HEK293 (cell line): Measurements from ENCODE around the gene ISG15.
A peak's percentile ranks its signal among the peaks of the same experiment; 100 is the strongest.

Experiments
- CTCF ChIA-PET: fragments of 350-600 bp; formaldehyde crosslinking; extraction: SDS; loops from one replicate; lab custom pipeline; 2021; ENCODE audit warnings: antibody characterized with exemption; lab: Yijun Ruan, JAX
- POLR2A ChIA-PET: fragments of 300-600 bp; formaldehyde crosslinking; extraction: SDS; loops from one replicate; lab custom pipeline; 2020; ENCODE audit warnings: antibody characterized with exemption, inconsistent platforms; lab: Yijun Ruan, JAX
- H3K27ac ChIP-seq: fragments of 200-500 bp; sonication (Bioruptor generic); 2 replicates; pipeline ENCODE4 v1.5.1; 2014; ENCODE audit warnings: low read depth, low read length, control low read depth, inconsistent platforms; ENCODE audit errors: extremely low read depth
- H3K36me3 ChIP-seq, 2 experiments: fragments of 200-500 bp in 1 of 2; sonication (Bioruptor generic) in 1 of 2; 1 replicate in 1 of 2; 2 replicates in 1 of 2; pipeline ENCODE4 v1.5.1; 2014 to 2017; ENCODE audit warnings: inconsistent platforms in 2 of 2, low read length in 2 of 2; ENCODE audit not compliant: control insufficient read depth in 2 of 2, insufficient read depth in 1 of 2
- H3K4me1 ChIP-seq: fragments of 200-500 bp; sonication (Bioruptor generic); 2 replicates; pipeline ENCODE4 v1.5.1; 2014; ENCODE audit warnings: mild to moderate bottlenecking, low read length, inconsistent platforms; ENCODE audit not compliant: control insufficient read depth, insufficient read depth
- H3K4me3 ChIP-seq: 2 replicates; pipeline ENCODE4 v1.5.1; 2011; ENCODE audit warnings: low read depth, mild to moderate bottlenecking, control low read depth, low read length, moderate library complexity
- H3K9me3 ChIP-seq: fragments of 200-500 bp; sonication (Bioruptor generic); 2 replicates; pipeline ENCODE4 v1.5.1; 2014; ENCODE audit warnings: low read depth, low read length, inconsistent platforms; ENCODE audit not compliant: control insufficient read depth, insufficient read depth
- CTCF ChIP-seq: fragments of 450-650 bp; formaldehyde crosslinking; IDR thresholded peaks from 2 replicates; pipeline ENCODE4 v1.5.1; 2016; ENCODE audit warnings: missing biosample characterization, missing genetic modification characterization
- GLIS1 ChIP-seq: fragments of 450-650 bp; formaldehyde crosslinking; IDR thresholded peaks from 2 replicates; pipeline ENCODE4 v1.5.1; 2016; ENCODE audit warnings: missing biosample characterization, missing genetic modification characterization
- KLF9 ChIP-seq: fragments of 450-650 bp; formaldehyde crosslinking; IDR thresholded peaks from 2 replicates; pipeline ENCODE4 v1.5.1; 2016; ENCODE audit warnings: missing biosample characterization, missing genetic modification characterization, low read depth
- SP2 ChIP-seq: fragments of 450-650 bp; formaldehyde crosslinking; IDR thresholded peaks from 2 replicates; pipeline ENCODE4 v1.5.1; 2016; ENCODE audit warnings: missing biosample characterization, missing genetic modification characterization
- ZFHX2 ChIP-seq: fragments of 450-650 bp; formaldehyde crosslinking; conservative IDR thresholded peaks from 2 replicates; pipeline ENCODE4 v1.5.1; 2016; ENCODE audit warnings: missing biosample characterization, missing genetic modification characterization
- ZFP41 ChIP-seq: fragments of 450-650 bp; formaldehyde crosslinking; IDR thresholded peaks from 2 replicates; pipeline ENCODE4 v1.5.1; 2016; ENCODE audit warnings: missing biosample characterization, missing genetic modification characterization, borderline replicate concordance
- ZNF132 ChIP-seq: fragments of 450-650 bp; formaldehyde crosslinking; IDR thresholded peaks from 2 replicates; pipeline ENCODE4 v1.5.1; 2017; ENCODE audit warnings: missing biosample characterization, missing genetic modification characterization, borderline replicate concordance
- ZNF140 ChIP-seq: fragments of 450-650 bp; formaldehyde crosslinking; IDR thresholded peaks from 2 replicates; pipeline ENCODE4 v1.5.1; 2016; ENCODE audit warnings: missing biosample characterization, missing genetic modification characterization
- ZNF157 ChIP-seq: fragments of 450-650 bp; formaldehyde crosslinking; IDR thresholded peaks from 2 replicates; pipeline ENCODE4 v1.5.1; 2016; ENCODE audit warnings: missing biosample characterization, missing genetic modification characterization
- ZNF175 ChIP-seq: fragments of 450-650 bp; formaldehyde crosslinking; IDR thresholded peaks from 2 replicates; pipeline ENCODE4 v1.5.1; 2016; ENCODE audit warnings: missing biosample characterization, missing genetic modification characterization
- ZNF221 ChIP-seq: fragments of 450-650 bp; formaldehyde crosslinking; IDR thresholded peaks from 2 replicates; pipeline ENCODE4 v1.5.1; 2017; ENCODE audit warnings: missing biosample characterization, missing genetic modification characterization, borderline replicate concordance
- ZNF341 ChIP-seq: fragments of 450-650 bp; formaldehyde crosslinking; IDR thresholded peaks from 2 replicates; pipeline ENCODE4; 2016; ENCODE audit warnings: low read depth, missing biosample characterization, missing genetic modification characterization
- ZNF350 ChIP-seq: fragments of 450-650 bp; formaldehyde crosslinking; IDR thresholded peaks from 2 replicates; pipeline ENCODE4 v1.5.0; 2017; ENCODE audit warnings: missing biosample characterization, mild to moderate bottlenecking, missing genetic modification characterization
- ZNF510 ChIP-seq: fragments of 450-650 bp; formaldehyde crosslinking; IDR thresholded peaks from 2 replicates; pipeline ENCODE4 v1.5.1; 2018; ENCODE audit warnings: mild to moderate bottlenecking, missing genetic modification characterization, missing biosample characterization; ENCODE audit not compliant: insufficient replicate concordance
- ZNF530 ChIP-seq: fragments of 450-650 bp; formaldehyde crosslinking; IDR thresholded peaks from 2 replicates; pipeline ENCODE4 v1.5.1; 2016; ENCODE audit warnings: low read depth, missing biosample characterization, missing genetic modification characterization
- ZNF548 ChIP-seq: fragments of 450-650 bp; formaldehyde crosslinking; IDR thresholded peaks from 2 replicates; pipeline ENCODE4 v1.5.1; 2016; ENCODE audit warnings: missing biosample characterization, missing genetic modification characterization
- ZNF549 ChIP-seq: fragments of 450-650 bp; IDR thresholded peaks from 2 replicates; pipeline ENCODE4 v1.5.1; 2018; ENCODE audit warnings: missing biosample characterization, missing genetic modification characterization, mild to moderate bottlenecking, inconsistent platforms, moderate library complexity
- ZNF560 ChIP-seq: fragments of 450-650 bp; formaldehyde crosslinking; IDR thresholded peaks from 2 replicates; pipeline ENCODE4 v1.5.1; 2017; ENCODE audit warnings: missing biosample characterization, missing genetic modification characterization, borderline replicate concordance
- ZNF561 ChIP-seq: fragments of 450-650 bp; IDR thresholded peaks from 2 replicates; pipeline ENCODE4 v1.5.1; 2018; ENCODE audit warnings: missing biosample characterization, missing genetic modification characterization, borderline replicate concordance
- ZNF610 ChIP-seq: fragments of 450-650 bp; formaldehyde crosslinking; IDR thresholded peaks from 2 replicates; pipeline ENCODE4 v1.5.1; 2016; ENCODE audit warnings: missing biosample characterization, missing genetic modification characterization, borderline replicate concordance
- ZNF624 ChIP-seq: fragments of 450-650 bp; formaldehyde crosslinking; IDR thresholded peaks from 2 replicates; pipeline ENCODE4 v1.5.1; 2017; ENCODE audit warnings: missing biosample characterization, missing genetic modification characterization
- ZNF629 ChIP-seq: fragments of 450-650 bp; formaldehyde crosslinking; IDR thresholded peaks from 2 replicates; pipeline ENCODE4 v1.5.1; 2017; ENCODE audit warnings: missing biosample characterization, missing genetic modification characterization
- ZNF664 ChIP-seq: fragments of 450-650 bp; formaldehyde crosslinking; IDR thresholded peaks from 2 replicates; pipeline ENCODE4 v1.5.1; 2016; ENCODE audit warnings: missing biosample characterization, missing genetic modification characterization
- ZNF830 ChIP-seq: fragments of 450-650 bp; IDR thresholded peaks from 2 replicates; pipeline ENCODE4 v1.5.0; 2018; ENCODE audit warnings: missing biosample characterization, missing genetic modification characterization, low read depth, mild to moderate bottlenecking, moderate library complexity
- TF ChIP-seq, protein P1 (sequence below): fragments of 450-650 bp; formaldehyde crosslinking; IDR thresholded peaks from 2 replicates; pipeline ENCODE4 v1.5.1; 2016; ENCODE audit warnings: missing biosample characterization, missing genetic modification characterization
- TF ChIP-seq, protein P2 (sequence below): fragments of 450-650 bp; formaldehyde crosslinking; IDR thresholded peaks from 2 replicates; pipeline ENCODE4 v1.5.1; 2016; ENCODE audit warnings: missing biosample characterization, missing genetic modification characterization
- TF ChIP-seq, protein P3 (sequence below): fragments of 450-650 bp; IDR thresholded peaks from 2 replicates; pipeline ENCODE4 v1.5.1; 2018; ENCODE audit warnings: missing biosample characterization, missing genetic modification characterization
- TF ChIP-seq, protein P4 (sequence below): sonication (generic); formaldehyde crosslinking; IDR thresholded peaks from 2 replicates; pipeline ENCODE4 v1.8.1; 2022; ENCODE audit warnings: mild to moderate bottlenecking, moderate library complexity, missing genetic modification reagents

Gene ISG15

GRCh38 chr1:983798-984475 is 29.4 kb upstream of the ISG15 start (continued):
- TF ChIP-seq ZNF157 (no peak), SP2 (tag by site-specific recombination) (peak; percentile 32), ZNF629 (tag by site-specific recombination) (no peak), ZNF624 (tag by site-specific recombination) (no peak), GLIS1 (tag by site-specific recombination) (peak; percentile 35), ZNF175 (tag by site-specific recombination) (no peak), ZNF132 (tag by site-specific recombination) (no peak), ZNF561 (tag by site-specific recombination) (no peak), ZNF530 (tag by site-specific recombination) (no peak), ZNF610 (no peak), CTCF (peak; percentile 54), ZNF510 (tag by site-specific recombination) (no peak), ZNF560 (tag by site-specific recombination) (no peak), ZNF350 (tag by site-specific recombination) (no peak), ZNF830 (no peak), ZNF140 (tag by site-specific recombination) (no peak), ZFP41 (tag by site-specific recombination) (no peak), ZFHX2 (peak; percentile 35; the same call in 1 of the 2 replicates)
- TF ChIP-seq, protein P1, sequence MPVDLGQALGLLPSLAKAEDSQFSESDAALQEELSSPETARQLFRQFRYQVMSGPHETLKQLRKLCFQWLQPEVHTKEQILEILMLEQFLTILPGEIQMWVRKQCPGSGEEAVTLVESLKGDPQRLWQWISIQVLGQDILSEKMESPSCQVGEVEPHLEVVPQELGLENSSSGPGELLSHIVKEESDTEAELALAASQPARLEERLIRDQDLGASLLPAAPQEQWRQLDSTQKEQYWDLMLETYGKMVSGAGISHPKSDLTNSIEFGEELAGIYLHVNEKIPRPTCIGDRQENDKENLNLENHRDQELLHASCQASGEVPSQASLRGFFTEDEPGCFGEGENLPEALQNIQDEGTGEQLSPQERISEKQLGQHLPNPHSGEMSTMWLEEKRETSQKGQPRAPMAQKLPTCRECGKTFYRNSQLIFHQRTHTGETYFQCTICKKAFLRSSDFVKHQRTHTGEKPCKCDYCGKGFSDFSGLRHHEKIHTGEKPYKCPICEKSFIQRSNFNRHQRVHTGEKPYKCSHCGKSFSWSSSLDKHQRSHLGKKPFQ = no peak
- TF ChIP-seq, protein P2, sequence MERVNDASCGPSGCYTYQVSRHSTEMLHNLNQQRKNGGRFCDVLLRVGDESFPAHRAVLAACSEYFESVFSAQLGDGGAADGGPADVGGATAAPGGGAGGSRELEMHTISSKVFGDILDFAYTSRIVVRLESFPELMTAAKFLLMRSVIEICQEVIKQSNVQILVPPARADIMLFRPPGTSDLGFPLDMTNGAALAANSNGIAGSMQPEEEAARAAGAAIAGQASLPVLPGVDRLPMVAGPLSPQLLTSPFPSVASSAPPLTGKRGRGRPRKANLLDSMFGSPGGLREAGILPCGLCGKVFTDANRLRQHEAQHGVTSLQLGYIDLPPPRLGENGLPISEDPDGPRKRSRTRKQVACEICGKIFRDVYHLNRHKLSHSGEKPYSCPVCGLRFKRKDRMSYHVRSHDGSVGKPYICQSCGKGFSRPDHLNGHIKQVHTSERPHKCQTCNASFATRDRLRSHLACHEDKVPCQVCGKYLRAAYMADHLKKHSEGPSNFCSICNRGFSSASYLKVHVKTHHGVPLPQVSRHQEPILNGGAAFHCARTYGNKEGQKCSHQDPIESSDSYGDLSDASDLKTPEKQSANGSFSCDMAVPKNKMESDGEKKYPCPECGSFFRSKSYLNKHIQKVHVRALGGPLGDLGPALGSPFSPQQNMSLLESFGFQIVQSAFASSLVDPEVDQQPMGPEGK (tag by site-specific recombination) = peak; percentile 86
- TF ChIP-seq, protein P3, sequence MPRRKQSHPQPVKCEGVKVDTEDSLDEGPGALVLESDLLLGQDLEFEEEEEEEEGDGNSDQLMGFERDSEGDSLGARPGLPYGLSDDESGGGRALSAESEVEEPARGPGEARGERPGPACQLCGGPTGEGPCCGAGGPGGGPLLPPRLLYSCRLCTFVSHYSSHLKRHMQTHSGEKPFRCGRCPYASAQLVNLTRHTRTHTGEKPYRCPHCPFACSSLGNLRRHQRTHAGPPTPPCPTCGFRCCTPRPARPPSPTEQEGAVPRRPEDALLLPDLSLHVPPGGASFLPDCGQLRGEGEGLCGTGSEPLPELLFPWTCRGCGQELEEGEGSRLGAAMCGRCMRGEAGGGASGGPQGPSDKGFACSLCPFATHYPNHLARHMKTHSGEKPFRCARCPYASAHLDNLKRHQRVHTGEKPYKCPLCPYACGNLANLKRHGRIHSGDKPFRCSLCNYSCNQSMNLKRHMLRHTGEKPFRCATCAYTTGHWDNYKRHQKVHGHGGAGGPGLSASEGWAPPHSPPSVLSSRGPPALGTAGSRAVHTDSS (tag by site-specific recombination) = no peak

GRCh38 chr1:984476-984814 is 28.9 kb upstream of the ISG15 start:
- POLR2A ChIA-PET = interaction anchor here (0.8 to 0.9 kb wide), 2 partner anchors 8 to 307 kb away, joined by 3 read pairs; no protein-coding TSS in a partner anchor
- Histone ChIP-seq H3K4me3 (no peak overlapping the region), H3K27ac (no peak overlapping the region), H3K9me3 (no peaks in the 10 kb centered on the region), H3K4me1 (no peaks in the 10 kb centered on the region), H3K36me3 (no peaks in the 10 kb centered on the region)
- CTCF ChIA-PET = interaction anchor here (0.5 to 4.0 kb wide), 29 partner anchors 8 to 385 kb away, joined by 3 to 53 read pairs (median 4); partner anchors contain the start of gene AGRN
- TF ChIP-seq, protein P1 = no peak
- TF ChIP-seq, protein P4, sequence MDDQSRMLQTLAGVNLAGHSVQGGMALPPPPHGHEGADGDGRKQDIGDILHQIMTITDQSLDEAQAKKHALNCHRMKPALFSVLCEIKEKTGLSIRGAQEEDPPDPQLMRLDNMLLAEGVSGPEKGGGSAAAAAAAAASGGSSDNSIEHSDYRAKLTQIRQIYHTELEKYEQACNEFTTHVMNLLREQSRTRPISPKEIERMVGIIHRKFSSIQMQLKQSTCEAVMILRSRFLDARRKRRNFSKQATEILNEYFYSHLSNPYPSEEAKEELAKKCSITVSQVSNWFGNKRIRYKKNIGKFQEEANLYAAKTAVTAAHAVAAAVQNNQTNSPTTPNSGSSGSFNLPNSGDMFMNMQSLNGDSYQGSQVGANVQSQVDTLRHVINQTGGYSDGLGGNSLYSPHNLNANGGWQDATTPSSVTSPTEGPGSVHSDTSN = no peak
- TF ChIP-seq ZNF629 (tag by site-specific recombination) = 0 out of 2 replicates have a peak, but pooled peaks have one; percentile 42
- TF ChIP-seq ZNF510 (tag by site-specific recombination) = peak; percentile 70
- TF ChIP-seq ZNF341 (tag by site-specific recombination) = peak; percentile 31; the same call in 1 of the 2 replicates
- TF ChIP-seq ZNF664 (tag by site-specific recombination) = peak; percentile 78; the same call in 1 of the 2 replicates
- no peak for TF ChIP-seq ZNF221
- TF ChIP-seq KLF9 (tag by site-specific recombination) = no peak
- TF ChIP-seq ZNF549 (tag by site-specific recombination) = no peak
- TF ChIP-seq ZNF548 (tag by site-specific recombination) = no peak
